Panc1 (cell line): ENCODE results near the gene KLHL35. TPM values are rescaled to one million over a fixed set of nuclear protein-coding genes. Genes with fewer than 3 reads are reported as not detected.

Experiments used
- ATAC-seq: fragments of 200-7000 bp; cut with Tn5 transposase; 2 replicates; pipeline ENCODE4 v1.9.1; 2020; ENCODE audit warnings: mild to moderate bottlenecking, moderate library complexity
- BruUV-seq: library from RNA; stranded (reverse); fragments of 400-500 nt; replicated peaks from 2 replicates; lab custom pipeline; 2021; lab: Mats Ljungman, UMichigan
- CTCF ChIA-PET: fragments of 300-600 bp; sonication (Branson Sonifier 250); formaldehyde crosslinking; loops from one replicate; lab custom pipeline; 2022; ENCODE audit warnings: antibody characterized with exemption; lab: Charles Lee
- POLR2A ChIA-PET: fragments of 300-600 bp; sonication (Branson Sonifier 250); formaldehyde crosslinking; loops from one replicate; lab custom pipeline; 2022; ENCODE audit warnings: antibody characterized with exemption; lab: Charles Lee
- DNase-seq: peaks from one replicate; pipeline ENCODE4 v3.0.0-alpha.2; 2010; ENCODE audit warnings: low read depth, low spot score
- H3K27ac ChIP-seq: 2 replicates; pipeline ENCODE4 v1.5.1; 2011; ENCODE audit warnings: mild to moderate bottlenecking, low read length, inconsistent platforms
- H3K27me3 ChIP-seq: fragments of 200-500 bp; sonication (Bioruptor generic); 2 replicates; pipeline ENCODE4 v1.6.0; 2014; ENCODE audit warnings: low read length, inconsistent platforms; ENCODE audit not compliant: control insufficient read depth, insufficient read depth
- H3K36me3 ChIP-seq: fragments of 200-500 bp; sonication (Bioruptor generic); 2 replicates; pipeline ENCODE4 v1.5.1; 2014; ENCODE audit warnings: inconsistent platforms, mild to moderate bottlenecking, low read length, moderate library complexity; ENCODE audit not compliant: control insufficient read depth, insufficient read depth
- H3K4me1 ChIP-seq: 2 replicates; pipeline ENCODE4 v1.5.1; 2011; ENCODE audit warnings: inconsistent platforms, mild to moderate bottlenecking, low read length, moderate library complexity; ENCODE audit not compliant: control insufficient read depth, insufficient read depth
- H3K4me3 ChIP-seq, 2 experiments: 2 replicates each; pipeline ENCODE4 v1.5.1; 2011 to 2012; ENCODE audit warnings: low read depth in 2 of 2, low read length in 2 of 2, mild to moderate bottlenecking in 2 of 2, inconsistent platforms in 1 of 2, moderate library complexity in 1 of 2
- H3K9me3 ChIP-seq: fragments of 200-500 bp; sonication (Bioruptor generic); 2 replicates; pipeline ENCODE4 v1.5.1; 2014; ENCODE audit warnings: low read depth, mild to moderate bottlenecking, inconsistent platforms, low read length, moderate library complexity; ENCODE audit not compliant: control insufficient read depth, insufficient read depth
- POLR2AphosphoS5 ChIP-seq: IDR thresholded peaks from 2 replicates; pipeline ENCODE4 v1.6.1; 2012; ENCODE audit warnings: mild to moderate bottlenecking, low read depth, low read length, moderate library complexity
- SIN3A ChIP-seq: IDR thresholded peaks from 2 replicates; pipeline ENCODE4 v1.6.1; 2012; ENCODE audit warnings: low read depth, mild to moderate bottlenecking, low read length, moderate library complexity, borderline replicate concordance; ENCODE audit not compliant: insufficient read depth
- TCF7L2 ChIP-seq: IDR thresholded peaks from 2 replicates; pipeline ENCODE4 v1.6.1; 2011; ENCODE audit warnings: mild to moderate bottlenecking, low read depth, low read length, inconsistent platforms
- in situ Hi-C: cut with HindIII; loops from 2 replicates; pipeline ENCODE4 v1.10.0; 2016; ENCODE audit warnings: low sequenced_read_pairs, low pct_unique_long_range_greater_than_20kb
- intact Hi-C: fragments of 100-400 bp; cut with micrococcal nuclease; formaldehyde crosslinking; loops from one replicate; pipeline ENCODE4 v1.10.0; 2022; ENCODE audit not compliant: unreplicated experiment
- total RNA-seq: library from RNA; stranded (reverse); gene quantifications from one replicate; pipeline ENCODE4 v1.2.1, GENCODE V29; 2021; ENCODE audit not compliant: unreplicated experiment
- TF ChIP-seq, protein P1 (sequence below): fragments of 450-650 bp; IDR thresholded peaks from 2 replicates; pipeline ENCODE4 v1.5.1; 2017; ENCODE audit warnings: mild to moderate bottlenecking
- TF ChIP-seq, protein P2 (sequence below), 2 experiments: IDR thresholded peaks; 2 replicates each; pipeline ENCODE4 v1.6.1; 2011 to 2012; ENCODE audit warnings: low read depth in 2 of 2, control low read depth in 1 of 2, low read length in 1 of 2, mild to moderate bottlenecking in 1 of 2, moderate library complexity in 1 of 2; ENCODE audit not compliant: insufficient read depth in 1 of 2

Gene KLHL35
- total RNA-seq, 1 experiment from 2014 or later, result 10.9 TPM

DNA sequence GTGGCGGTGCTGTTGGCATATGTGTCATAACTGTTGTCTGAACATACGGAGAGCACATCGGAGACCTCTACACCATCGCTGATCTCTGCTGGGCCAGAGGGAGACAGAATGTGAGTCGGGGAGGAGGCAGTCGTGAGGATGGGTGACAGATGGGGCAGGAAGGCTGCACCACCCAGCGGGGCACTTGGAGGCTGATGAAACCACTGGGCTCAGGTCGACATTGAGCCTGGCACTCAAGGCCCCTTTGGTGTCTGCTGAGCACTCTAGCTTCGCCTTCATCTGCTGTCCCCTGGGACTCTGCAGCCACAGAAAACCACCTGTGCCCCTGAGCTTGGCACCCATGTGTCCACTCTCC, 2.5 kb upstream of the KLHL35 start:
- no peak for TF ChIP-seq SIN3A
- TF ChIP-seq, protein P1, sequence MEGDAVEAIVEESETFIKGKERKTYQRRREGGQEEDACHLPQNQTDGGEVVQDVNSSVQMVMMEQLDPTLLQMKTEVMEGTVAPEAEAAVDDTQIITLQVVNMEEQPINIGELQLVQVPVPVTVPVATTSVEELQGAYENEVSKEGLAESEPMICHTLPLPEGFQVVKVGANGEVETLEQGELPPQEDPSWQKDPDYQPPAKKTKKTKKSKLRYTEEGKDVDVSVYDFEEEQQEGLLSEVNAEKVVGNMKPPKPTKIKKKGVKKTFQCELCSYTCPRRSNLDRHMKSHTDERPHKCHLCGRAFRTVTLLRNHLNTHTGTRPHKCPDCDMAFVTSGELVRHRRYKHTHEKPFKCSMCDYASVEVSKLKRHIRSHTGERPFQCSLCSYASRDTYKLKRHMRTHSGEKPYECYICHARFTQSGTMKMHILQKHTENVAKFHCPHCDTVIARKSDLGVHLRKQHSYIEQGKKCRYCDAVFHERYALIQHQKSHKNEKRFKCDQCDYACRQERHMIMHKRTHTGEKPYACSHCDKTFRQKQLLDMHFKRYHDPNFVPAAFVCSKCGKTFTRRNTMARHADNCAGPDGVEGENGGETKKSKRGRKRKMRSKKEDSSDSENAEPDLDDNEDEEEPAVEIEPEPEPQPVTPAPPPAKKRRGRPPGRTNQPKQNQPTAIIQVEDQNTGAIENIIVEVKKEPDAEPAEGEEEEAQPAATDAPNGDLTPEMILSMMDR, result no peak
- no peak for TF ChIP-seq POLR2AphosphoS5
- TF ChIP-seq, protein P2, sequence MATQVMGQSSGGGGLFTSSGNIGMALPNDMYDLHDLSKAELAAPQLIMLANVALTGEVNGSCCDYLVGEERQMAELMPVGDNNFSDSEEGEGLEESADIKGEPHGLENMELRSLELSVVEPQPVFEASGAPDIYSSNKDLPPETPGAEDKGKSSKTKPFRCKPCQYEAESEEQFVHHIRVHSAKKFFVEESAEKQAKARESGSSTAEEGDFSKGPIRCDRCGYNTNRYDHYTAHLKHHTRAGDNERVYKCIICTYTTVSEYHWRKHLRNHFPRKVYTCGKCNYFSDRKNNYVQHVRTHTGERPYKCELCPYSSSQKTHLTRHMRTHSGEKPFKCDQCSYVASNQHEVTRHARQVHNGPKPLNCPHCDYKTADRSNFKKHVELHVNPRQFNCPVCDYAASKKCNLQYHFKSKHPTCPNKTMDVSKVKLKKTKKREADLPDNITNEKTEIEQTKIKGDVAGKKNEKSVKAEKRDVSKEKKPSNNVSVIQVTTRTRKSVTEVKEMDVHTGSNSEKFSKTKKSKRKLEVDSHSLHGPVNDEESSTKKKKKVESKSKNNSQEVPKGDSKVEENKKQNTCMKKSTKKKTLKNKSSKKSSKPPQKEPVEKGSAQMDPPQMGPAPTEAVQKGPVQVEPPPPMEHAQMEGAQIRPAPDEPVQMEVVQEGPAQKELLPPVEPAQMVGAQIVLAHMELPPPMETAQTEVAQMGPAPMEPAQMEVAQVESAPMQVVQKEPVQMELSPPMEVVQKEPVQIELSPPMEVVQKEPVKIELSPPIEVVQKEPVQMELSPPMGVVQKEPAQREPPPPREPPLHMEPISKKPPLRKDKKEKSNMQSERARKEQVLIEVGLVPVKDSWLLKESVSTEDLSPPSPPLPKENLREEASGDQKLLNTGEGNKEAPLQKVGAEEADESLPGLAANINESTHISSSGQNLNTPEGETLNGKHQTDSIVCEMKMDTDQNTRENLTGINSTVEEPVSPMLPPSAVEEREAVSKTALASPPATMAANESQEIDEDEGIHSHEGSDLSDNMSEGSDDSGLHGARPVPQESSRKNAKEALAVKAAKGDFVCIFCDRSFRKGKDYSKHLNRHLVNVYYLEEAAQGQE (IDR thresholded peaks at IDR 0.05; ENCODE audit: insufficient read depth in 1 of 2, low read depth in 2 of 2, low read length in 1 of 2), result no peak
- TF ChIP-seq TCF7L2, result no peak
- ChIA-PET POLR2A (no interaction called here), CTCF (interaction anchor here (0.5 to 1.0 kb wide), 2 partner anchors 28 to 107 kb away, joined by 3 read pairs; no protein-coding TSS in a partner anchor)
- intact Hi-C loops (no loop called here), in situ Hi-C loops (no loop called here)
- no peaks in the 10 kb centered on the region for H3K27me3 ChIP-seq
- ATAC-seq (no peak), DNase-seq (no peak)
- no peak overlapping the region for H3K27ac ChIP-seq
- H3K36me3 ChIP-seq, result no peaks in the 10 kb centered on the region
- peaks cover 11% of the 10 kb centered on the region for H3K4me1 ChIP-seq
- BruUV-seq, result no TSS peak
- no peaks in the 10 kb centered on the region for H3K9me3 ChIP-seq
- no peak overlapping the region for H3K4me3 ChIP-seq

DNA sequence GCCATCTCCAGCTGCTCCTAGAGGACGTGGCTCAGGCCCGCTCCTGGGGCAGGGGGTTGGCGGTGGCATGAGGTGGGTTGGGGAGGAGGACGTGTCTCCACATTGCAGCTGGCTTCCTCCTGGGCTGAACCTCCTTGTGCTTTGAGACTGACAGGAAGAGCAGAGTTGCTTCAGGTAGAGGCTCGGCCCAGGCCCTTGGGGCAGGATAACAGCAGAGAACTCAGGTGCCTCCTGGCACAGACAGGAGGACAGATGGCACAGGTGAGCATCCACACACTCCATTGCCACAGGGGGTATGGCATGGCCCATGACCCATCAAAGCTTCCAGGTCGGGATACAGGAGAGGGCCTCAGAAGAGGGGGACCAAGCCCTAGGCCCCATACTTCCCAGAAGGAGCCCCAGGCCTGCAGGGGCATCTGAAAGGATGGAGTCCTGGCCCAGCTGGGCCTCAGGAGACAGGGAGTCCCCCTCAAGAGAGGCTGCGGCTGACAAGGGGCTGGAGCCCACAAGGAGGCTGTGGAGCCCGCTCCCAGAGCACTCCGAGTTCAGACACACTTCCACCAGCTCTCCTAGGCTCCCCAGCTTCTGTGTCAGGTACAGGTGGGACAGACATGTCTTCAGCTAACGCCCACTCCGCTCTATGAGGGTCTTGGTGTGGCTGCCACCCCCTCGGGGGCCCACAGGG, 2.0 kb upstream of the KLHL35 start:
- no peak for TF ChIP-seq POLR2AphosphoS5
- TF ChIP-seq, protein P1, result no peak
- in situ Hi-C loops, result no loop called here
- H3K4me1 ChIP-seq, result peaks cover 12% of the 10 kb centered on the region
- no peaks in the 10 kb centered on the region for H3K27me3 ChIP-seq
- ATAC-seq, result no peak
- no peak for DNase-seq
- ChIA-PET POLR2A (no interaction called here), CTCF (interaction anchor here (0.5 to 1.0 kb wide), 3 partner anchors 27 to 864 kb away, joined by 3 to 9 read pairs (median 3); no protein-coding TSS in a partner anchor)
- BruUV-seq, result no TSS peak
- H3K4me3 ChIP-seq, result no peak overlapping the region
- intact Hi-C loops, result no loop called here
- no peaks in the 10 kb centered on the region for H3K9me3 ChIP-seq
- H3K36me3 ChIP-seq, result no peaks in the 10 kb centered on the region
- no peak overlapping the region for H3K27ac ChIP-seq
